HG03280 (cell line): ENCODE measurements around the gene FREM2.

Experiments used
- ATAC-seq: cut with Tn5 transposase; IDR thresholded peaks from one replicate; pipeline ENCODE4 v1.9.1; 2021; ENCODE audit warnings: mild to moderate bottlenecking, moderate library complexity; ENCODE audit not compliant: unreplicated experiment

The FREM2 gene

DNA sequence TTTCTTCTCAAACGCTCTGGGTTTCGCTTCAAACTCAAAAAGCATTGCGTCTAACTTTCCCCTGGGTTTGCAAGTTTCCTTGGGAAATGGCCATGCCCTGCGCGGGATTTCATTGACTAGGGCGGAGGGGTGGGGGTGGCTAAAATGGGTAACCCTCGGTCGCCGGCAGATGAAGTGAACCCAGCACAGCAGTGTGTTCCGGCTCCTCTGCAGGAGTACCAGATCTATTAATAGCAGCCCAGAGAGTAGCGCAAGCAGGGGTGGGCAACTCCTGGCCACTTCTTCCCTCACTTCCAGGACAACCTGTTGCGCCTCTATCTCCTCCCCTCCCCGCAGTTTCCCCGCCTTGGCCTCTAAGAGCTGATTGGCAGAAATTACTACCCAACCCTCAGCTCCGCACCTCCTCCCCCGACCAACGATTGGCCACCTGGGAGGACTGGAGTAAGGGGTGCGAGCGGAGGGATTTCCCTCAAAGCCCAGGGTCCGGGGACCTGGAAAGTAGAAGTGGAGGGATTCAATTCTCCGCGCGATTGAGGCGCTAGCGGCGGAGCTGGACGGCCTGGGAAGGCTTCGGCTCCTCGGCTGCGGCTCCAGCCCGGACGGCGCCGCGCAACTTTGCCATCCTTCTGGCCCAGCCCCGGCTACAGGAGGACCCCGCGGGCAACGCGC, at the start of gene FREM2:
Gene FREM2, plus strand, starts transcription at position 501 of the 669 bp plus-strand sequence. CDS start 268 bp downstream, outside the sequence.
- no peak for ATAC-seq

DNA sequence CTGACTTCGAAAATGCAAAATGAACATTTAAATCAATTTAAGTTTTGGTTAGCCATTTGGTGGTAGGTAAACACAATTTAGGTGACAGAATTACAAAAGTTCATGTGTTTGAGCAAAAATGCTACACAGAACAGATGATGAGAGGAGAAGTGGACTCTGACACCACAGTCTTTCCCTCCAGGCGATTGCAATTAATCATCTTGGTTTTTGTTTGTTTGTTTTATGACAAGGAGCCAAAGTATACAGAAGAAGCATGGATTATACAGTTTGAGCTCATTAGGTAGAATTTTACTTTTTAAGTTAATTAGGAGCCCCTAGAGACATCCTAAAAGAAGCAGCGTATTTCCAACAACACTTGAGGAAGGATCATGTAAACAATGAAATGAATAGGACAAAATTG, 49.3 kb upstream of the FREM2 start:
- ATAC-seq, result no peak

- no peak for ATAC-seq
Observed at GRCh38 chr13:38641164-38641948, 45.5 kb upstream of the FREM2 start.

GRCh38 chr13:38647312-38647711, 39.6 kb upstream of the FREM2 start:
- no peak for ATAC-seq

GRCh38 chr13:38648912-38649311, 38.0 kb upstream of the FREM2 start:
- ATAC-seq, result no peak

- ATAC-seq, result no peak
Observed at GRCh38 chr13:38656699-38657098, 30.2 kb upstream of the FREM2 start.

GRCh38 chr13:38657191-38657590, 29.7 kb upstream of the FREM2 start:
- ATAC-seq, result no peak

GRCh38 chr13:38658906-38659305, 28.0 kb upstream of the FREM2 start:
- no peak for ATAC-seq

- ATAC-seq, result no peak
Observed at GRCh38 chr13:38661010-38661675, 25.7 kb upstream of the FREM2 start.

GRCh38 chr13:38662362-38662761, 24.5 kb upstream of the FREM2 start:
- ATAC-seq, result no peak

- ATAC-seq, result no peak
Observed at GRCh38 chr13:38664906-38665305, 22.0 kb upstream of the FREM2 start.

- no peak for ATAC-seq
Observed at GRCh38 chr13:38667526-38668109, 19.3 kb upstream of the FREM2 start.

GRCh38 chr13:38669234-38669964, 17.5 kb upstream of the FREM2 start:
- ATAC-seq, result no peak

- ATAC-seq, result no peak
Observed at GRCh38 chr13:38670627-38671026, 16.2 kb upstream of the FREM2 start.

- no peak for ATAC-seq
Observed at GRCh38 chr13:38671980-38672379, 14.9 kb upstream of the FREM2 start.

DNA sequence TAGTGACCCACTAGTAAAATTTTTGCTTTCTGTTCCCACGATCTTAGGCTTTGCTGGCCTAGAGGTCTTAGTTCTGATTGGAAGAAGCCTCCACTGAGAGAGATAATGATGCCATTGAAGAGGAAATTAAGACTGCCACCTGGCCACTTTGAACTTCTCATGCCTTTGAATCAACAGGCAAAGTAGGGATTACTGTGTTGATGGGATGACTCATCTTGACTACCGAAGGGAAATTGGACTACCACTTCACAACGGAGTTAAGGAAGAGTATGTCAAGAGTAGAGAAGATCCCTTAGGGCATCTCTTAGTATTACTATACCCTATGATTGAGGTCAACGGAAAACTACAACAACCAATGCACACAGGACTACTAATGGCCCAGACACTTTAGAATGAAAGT, 12.7 kb upstream of the FREM2 start:
- no peak for ATAC-seq

DNA sequence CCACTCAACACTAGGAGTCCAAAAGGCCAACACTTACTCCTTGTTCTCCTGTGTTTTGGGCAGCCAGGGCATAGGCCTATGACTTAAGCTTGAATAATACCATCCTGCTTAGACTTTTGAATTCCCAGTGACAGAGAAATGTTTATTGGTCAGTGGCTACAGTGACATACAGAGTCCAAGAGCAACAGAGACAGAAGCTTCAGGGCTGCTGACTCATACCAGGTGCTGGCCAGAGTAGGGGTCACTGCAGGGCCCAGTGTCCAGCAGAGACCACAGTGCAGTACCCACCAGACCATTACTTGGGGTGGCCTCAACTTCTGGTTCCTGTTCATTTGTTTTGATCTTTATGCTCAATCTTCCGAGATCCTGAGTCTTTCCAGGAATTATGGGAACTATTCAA, 6.0 kb upstream of the FREM2 start:
- ATAC-seq, result no peak

- no peak for ATAC-seq
Observed at GRCh38 chr13:38684714-38685113, 2.2 kb upstream of the FREM2 start.

DNA sequence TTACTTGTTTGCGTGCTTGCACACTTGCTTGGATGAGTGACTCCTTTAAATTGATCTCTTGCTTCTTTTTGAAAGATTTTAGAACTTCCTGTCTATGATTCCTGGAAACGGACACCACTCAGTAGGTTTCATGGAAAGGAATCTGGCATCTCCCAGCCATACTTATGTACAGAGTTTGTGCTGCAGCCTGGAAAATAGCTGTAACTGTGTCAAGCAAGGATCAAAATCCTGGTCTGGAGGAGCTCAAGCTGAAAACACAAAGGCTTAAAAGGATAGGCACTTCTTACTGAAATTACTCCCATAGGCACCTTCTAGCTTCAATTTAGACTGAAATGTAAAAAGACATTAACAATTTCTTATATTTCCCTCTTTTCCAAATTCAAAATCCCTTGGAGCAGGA, 1.4 kb upstream of the FREM2 start:
- no peak for ATAC-seq

- no peak for ATAC-seq
Observed at GRCh38 chr13:38685974-38686576, 802 bp upstream of the FREM2 start.
